Measurements from ENCODE around the gene AQP5.

The AQP5 gene

GRCh38 chr12:49959685-49960473, 1.8 kb upstream of the AQP5 start:
- no peak for DNase-seq (ENCODE audit: extremely low read depth, low read depth)
- TF ChIP-seq CTCF (IDR thresholded peaks at IDR 0.05; ENCODE audit: low read depth, low read length): no peak

GRCh38 chr12:49960474-49961110, 1.1 kb upstream of the AQP5 start:
- TF ChIP-seq CTCF (IDR thresholded peaks at IDR 0.05; ENCODE audit: low read depth, low read length): no peak
- DNase-seq (ENCODE audit: extremely low read depth, low read depth): no peak

- no peak for DNase-seq (ENCODE audit: extremely low read depth, low read depth)
- TF ChIP-seq CTCF (IDR thresholded peaks at IDR 0.05; ENCODE audit: low read depth, low read length): no peak
Observed at GRCh38 chr12:49961993-49962764, 507 bp downstream of the AQP5 start.

- DNase-seq (ENCODE audit: extremely low read depth, low read depth): no peak
- no peak for TF ChIP-seq CTCF (IDR thresholded peaks at IDR 0.05; ENCODE audit: low read depth, low read length)
Observed at GRCh38 chr12:49962861-49963765, 1.4 kb downstream of the AQP5 start.

- TF ChIP-seq CTCF (IDR thresholded peaks at IDR 0.05; ENCODE audit: low read depth, low read length): no peak
Observed at GRCh38 chr12:49963976-49964815, 2.5 kb downstream of the AQP5 start.

More at GRCh38 chr12:49963976-49964815, 2.5 kb downstream of the AQP5 start:
- DNase-seq (ENCODE audit: extremely low read depth, low read depth): no peak
